GM21447 (cell line): ENCODE data around the gene CENPQ.

ENCODE experiments used
- ATAC-seq: cut with Tn5 transposase; IDR thresholded peaks from one replicate; pipeline ENCODE4 v1.9.1; 2021; ENCODE audit not compliant: unreplicated experiment

CENPQ gene

GRCh38 chr6:49540614-49541013 is 77.4 kb downstream of the CENPQ start:
- no peak for ATAC-seq

GRCh38 chr6:49541210-49541724 is 78.1 kb downstream of the CENPQ start:
- ATAC-seq = no peak

- ATAC-seq = no peak
These were observed 78.8 kb downstream of the CENPQ start for GRCh38 chr6:49541936-49542335.
